Hepatocyte (in vitro differentiated cells): Measurements from ENCODE around the gene POU6F2. TPM values are rescaled to one million over a fixed set of nuclear protein-coding genes. Genes with fewer than 3 reads are reported as not detected.

Source experiments
- DNase-seq: peaks from one replicate; pipeline ENCODE4 v3.0.0-alpha.2; 2016; ENCODE audit warnings: low spot score
- H2AFZ ChIP-seq: fragments of 200-600 bp; sonication (generic); 2 replicates; pipeline ENCODE4 v1.6.0; 2016; ENCODE audit warnings: antibody characterized with exemption, mild to moderate bottlenecking
- H3K27ac ChIP-seq: fragments of 200-600 bp; sonication (generic); 2 replicates; pipeline ENCODE4 v1.5.1; 2016; ENCODE audit warnings: mild to moderate bottlenecking
- H3K27me3 ChIP-seq: fragments of 200-600 bp; sonication (generic); 2 replicates; pipeline ENCODE4 v1.6.1; 2016
- H3K36me3 ChIP-seq: fragments of 200-600 bp; sonication (generic); replicated peaks from 2 replicates; pipeline ENCODE4 v1.5.1; 2016; ENCODE audit warnings: low read depth; ENCODE audit not compliant: insufficient read depth
- H3K4me1 ChIP-seq: fragments of 200-600 bp; sonication (generic); 2 replicates; pipeline ENCODE4 v1.5.1; 2016; ENCODE audit warnings: mild to moderate bottlenecking, moderate library complexity; ENCODE audit not compliant: insufficient read depth
- H3K4me2 ChIP-seq: fragments of 200-600 bp; sonication (generic); 2 replicates; pipeline ENCODE4 v1.6.0; 2016
- H3K4me3 ChIP-seq: fragments of 200-600 bp; sonication (generic); 2 replicates; pipeline ENCODE4 v1.5.1; 2016; ENCODE audit warnings: mild to moderate bottlenecking
- H3K79me2 ChIP-seq: fragments of 200-600 bp; sonication (generic); 2 replicates; pipeline ENCODE4 v1.6.0; 2017; ENCODE audit warnings: mild to moderate bottlenecking
- H3K9me2 ChIP-seq: fragments of 200-600 bp; sonication (generic); replicated peaks from 2 replicates; pipeline ENCODE4 v1.6.0; 2017; ENCODE audit warnings: mild to moderate bottlenecking; ENCODE audit not compliant: insufficient read depth
- H3K9me3 ChIP-seq: fragments of 200-600 bp; sonication (generic); 2 replicates; pipeline ENCODE4 v1.5.1; 2016; ENCODE audit warnings: low read depth, mild to moderate bottlenecking
- H4K20me1 ChIP-seq: fragments of 200-600 bp; sonication (generic); 2 replicates; pipeline ENCODE4 v1.6.0; 2016; ENCODE audit warnings: mild to moderate bottlenecking; ENCODE audit not compliant: insufficient read depth, poor library complexity, severe bottlenecking
- EZH2 ChIP-seq: fragments of 200-600 bp; sonication (generic); IDR thresholded peaks from 2 replicates; pipeline ENCODE4 v1.6.1; 2016; ENCODE audit warnings: antibody characterized with exemption, mild to moderate bottlenecking, borderline replicate concordance
- EZH2phosphoT487 ChIP-seq: fragments of 200-600 bp; sonication (generic); IDR thresholded peaks from one replicate; pipeline ENCODE4 v1.6.1; 2018; ENCODE audit warnings: antibody characterized with exemption, mild to moderate bottlenecking, low read depth, moderate library complexity; ENCODE audit not compliant: unreplicated experiment, severe bottlenecking
- WGBS: methylation state at CpG from one replicate; pipeline ENCODE4 v1.1.6; 2016; ENCODE audit warnings: low lambda C conversion rate; ENCODE audit errors: missing lambda C conversion rate; 5-methylcytosine and 5-hydroxymethylcytosine counted together
- polyA plus RNA-seq: library from polyadenylated mRNA; unstranded; fragments of >200 nt; fragmentation: Nextera tagmentation; extraction: Ambion mirVana; gene quantifications from 2 replicates; pipeline ENCODE4 v1.2.1, GENCODE V29; 2016
- total RNA-seq: library from RNA; depleted of rRNA; stranded (reverse); fragments of >200 nt; gene quantifications from 2 replicates; pipeline ENCODE4 v1.2.3, GENCODE V29; 2014
- TF ChIP-seq, protein P1 (sequence below): fragments of 200-600 bp; sonication (generic); IDR thresholded peaks from 2 replicates; pipeline ENCODE4 v1.5.1; 2016; ENCODE audit warnings: antibody characterized with exemption, mild to moderate bottlenecking; ENCODE audit not compliant: poor library complexity

POU6F2 gene
- total and polyA plus RNA-seq, 2 experiments from 2014 or later: 0.67 to 1.4 TPM

DNA sequence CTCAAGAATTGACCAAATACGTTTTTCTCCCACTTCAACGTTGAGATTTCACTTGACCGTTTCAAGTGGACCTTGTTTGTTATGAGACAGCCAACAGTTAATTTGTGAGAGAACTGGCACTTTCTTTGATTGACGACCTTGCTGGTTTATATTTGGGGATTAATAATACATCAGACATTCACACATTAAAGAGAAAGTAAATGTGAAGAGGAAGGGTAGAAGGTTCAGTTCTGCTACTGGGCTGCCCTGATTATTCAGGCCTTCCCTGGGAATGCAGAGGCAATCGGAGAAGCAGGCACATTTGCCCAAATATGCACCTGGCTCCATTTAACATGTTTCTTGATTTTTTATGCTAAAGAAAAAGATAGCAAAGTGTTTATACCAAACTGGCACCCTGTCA is 114.1 kb downstream of the POU6F2 start:
- Histone ChIP-seq H3K36me3 (no peaks in the 10 kb centered on the region), H3K4me3 (no peak overlapping the region), H3K27ac (no peak overlapping the region), H4K20me1 (no peaks in the 10 kb centered on the region), H3K4me2 (no peak overlapping the region), H3K9me2 (no peaks in the 10 kb centered on the region), H3K27me3 (no peaks in the 10 kb centered on the region), H3K9me3 (no peaks in the 10 kb centered on the region), H3K79me2 (no peaks in the 10 kb centered on the region), H3K4me1 (no peaks in the 10 kb centered on the region), H2AFZ (no peak overlapping the region)
- 86% methylated on average over 5 of the region's 5 CpGs for WGBS
- DNase-seq: no peak
- TF ChIP-seq EZH2phosphoT487 (no peak), EZH2 (no peak)
- TF ChIP-seq, protein P1, sequence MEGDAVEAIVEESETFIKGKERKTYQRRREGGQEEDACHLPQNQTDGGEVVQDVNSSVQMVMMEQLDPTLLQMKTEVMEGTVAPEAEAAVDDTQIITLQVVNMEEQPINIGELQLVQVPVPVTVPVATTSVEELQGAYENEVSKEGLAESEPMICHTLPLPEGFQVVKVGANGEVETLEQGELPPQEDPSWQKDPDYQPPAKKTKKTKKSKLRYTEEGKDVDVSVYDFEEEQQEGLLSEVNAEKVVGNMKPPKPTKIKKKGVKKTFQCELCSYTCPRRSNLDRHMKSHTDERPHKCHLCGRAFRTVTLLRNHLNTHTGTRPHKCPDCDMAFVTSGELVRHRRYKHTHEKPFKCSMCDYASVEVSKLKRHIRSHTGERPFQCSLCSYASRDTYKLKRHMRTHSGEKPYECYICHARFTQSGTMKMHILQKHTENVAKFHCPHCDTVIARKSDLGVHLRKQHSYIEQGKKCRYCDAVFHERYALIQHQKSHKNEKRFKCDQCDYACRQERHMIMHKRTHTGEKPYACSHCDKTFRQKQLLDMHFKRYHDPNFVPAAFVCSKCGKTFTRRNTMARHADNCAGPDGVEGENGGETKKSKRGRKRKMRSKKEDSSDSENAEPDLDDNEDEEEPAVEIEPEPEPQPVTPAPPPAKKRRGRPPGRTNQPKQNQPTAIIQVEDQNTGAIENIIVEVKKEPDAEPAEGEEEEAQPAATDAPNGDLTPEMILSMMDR: no peak

DNA sequence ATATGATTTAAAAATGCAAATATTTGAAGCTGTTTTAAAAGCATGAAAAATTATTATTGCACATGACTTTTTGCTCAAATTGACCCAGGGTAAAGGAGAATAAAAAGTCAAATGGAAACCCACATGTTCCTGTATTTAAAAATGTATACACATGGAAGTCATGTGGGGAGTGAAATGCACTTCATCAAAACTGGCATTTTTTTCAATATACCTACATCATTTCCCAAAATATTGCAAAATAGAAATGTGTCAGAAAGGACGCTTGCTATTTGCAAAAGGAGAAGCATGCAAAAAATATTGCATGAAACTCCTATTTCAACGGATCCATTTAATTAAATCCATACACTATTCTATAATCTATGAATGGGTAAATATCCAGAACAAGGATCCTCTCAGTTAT is 117.0 kb downstream of the POU6F2 start:
- no peaks in the 10 kb centered on the region for H3K9me2 ChIP-seq
- no peak for TF ChIP-seq EZH2
- TF ChIP-seq EZH2phosphoT487: no peak
- TF ChIP-seq, protein P1: no peak
- H3K27ac ChIP-seq: no peak overlapping the region
- WGBS: 84% methylated on average over 2 of the region's 2 CpGs
- H2AFZ ChIP-seq: no peak overlapping the region
- no peaks in the 10 kb centered on the region for H3K79me2 ChIP-seq
- no peaks in the 10 kb centered on the region for H3K9me3 ChIP-seq
- no peaks in the 10 kb centered on the region for H3K27me3 ChIP-seq
- H3K36me3 ChIP-seq: no peaks in the 10 kb centered on the region
- no peaks in the 10 kb centered on the region for H4K20me1 ChIP-seq
- no peaks in the 10 kb centered on the region for H3K4me1 ChIP-seq
- H3K4me3 ChIP-seq: no peak overlapping the region
- H3K4me2 ChIP-seq: no peak overlapping the region
- no peak for DNase-seq

DNA sequence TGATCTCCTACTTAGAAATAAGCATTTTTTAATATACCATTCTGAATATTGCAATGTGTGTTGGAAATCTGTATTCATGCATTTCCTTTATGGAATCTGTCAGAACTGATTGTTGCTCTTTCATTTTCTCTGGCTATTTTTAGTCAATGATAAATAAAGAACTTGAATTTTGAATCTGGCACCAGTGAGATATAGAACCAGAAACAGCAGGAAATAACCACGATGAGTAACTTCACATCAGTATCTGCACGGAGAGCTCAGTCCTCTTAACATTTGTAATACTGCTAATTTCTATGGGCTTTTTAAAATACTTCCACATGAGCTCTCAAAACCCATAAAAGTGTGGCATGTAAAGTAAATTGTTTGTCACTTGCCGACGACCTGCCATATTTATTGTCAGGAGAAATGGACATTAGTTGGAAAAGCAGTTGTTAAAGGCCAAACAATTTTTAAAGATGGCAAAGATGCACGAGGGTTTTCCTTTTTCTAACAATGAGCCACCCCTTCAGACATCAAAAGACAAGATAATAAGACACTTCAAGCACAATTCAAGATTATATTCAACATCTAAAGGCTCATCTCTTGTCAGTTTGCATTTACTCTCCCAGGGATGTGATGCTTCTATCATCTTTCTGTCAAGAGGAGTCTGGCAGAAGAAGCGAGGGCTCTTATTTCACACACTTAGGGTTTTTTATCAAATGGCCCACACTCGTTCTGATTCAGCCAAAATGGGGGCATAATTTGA is 118.3 kb downstream of the POU6F2 start:
- H4K20me1 ChIP-seq: no peaks in the 10 kb centered on the region
- TF ChIP-seq EZH2 (no peak), EZH2phosphoT487 (no peak)
- TF ChIP-seq, protein P1: no peak
- H3K9me3 ChIP-seq: no peaks in the 10 kb centered on the region
- no peak overlapping the region for H2AFZ ChIP-seq
- no peaks in the 10 kb centered on the region for H3K79me2 ChIP-seq
- no peaks in the 10 kb centered on the region for H3K36me3 ChIP-seq
- H3K4me2 ChIP-seq: no peak overlapping the region
- H3K9me2 ChIP-seq: no peaks in the 10 kb centered on the region
- 78% methylated on average over 7 of the region's 7 CpGs for WGBS
- no peaks in the 10 kb centered on the region for H3K4me1 ChIP-seq
- no peak overlapping the region for H3K4me3 ChIP-seq
- no peak for DNase-seq
- H3K27me3 ChIP-seq: no peaks in the 10 kb centered on the region
- no peak overlapping the region for H3K27ac ChIP-seq
